Hepatocyte (in vitro differentiated cells): ENCODE results near the gene TDRD5. TPM values are rescaled to one million over a fixed set of nuclear protein-coding genes. Genes with fewer than 3 reads are reported as not detected.

ENCODE experiments used
- DNase-seq: peaks from one replicate; pipeline ENCODE4 v3.0.0-alpha.2; 2016; ENCODE audit warnings: low spot score
- H2AFZ ChIP-seq: fragments of 200-600 bp; sonication (generic); 2 replicates; pipeline ENCODE4 v1.6.0; 2016; ENCODE audit warnings: antibody characterized with exemption, mild to moderate bottlenecking
- H3K27ac ChIP-seq: fragments of 200-600 bp; sonication (generic); 2 replicates; pipeline ENCODE4 v1.5.1; 2016; ENCODE audit warnings: mild to moderate bottlenecking
- H3K27me3 ChIP-seq: fragments of 200-600 bp; sonication (generic); 2 replicates; pipeline ENCODE4 v1.6.1; 2016
- H3K36me3 ChIP-seq: fragments of 200-600 bp; sonication (generic); replicated peaks from 2 replicates; pipeline ENCODE4 v1.5.1; 2016; ENCODE audit warnings: low read depth; ENCODE audit not compliant: insufficient read depth
- H3K4me1 ChIP-seq: fragments of 200-600 bp; sonication (generic); 2 replicates; pipeline ENCODE4 v1.5.1; 2016; ENCODE audit warnings: mild to moderate bottlenecking, moderate library complexity; ENCODE audit not compliant: insufficient read depth
- H3K4me2 ChIP-seq: fragments of 200-600 bp; sonication (generic); 2 replicates; pipeline ENCODE4 v1.6.0; 2016
- H3K4me3 ChIP-seq: fragments of 200-600 bp; sonication (generic); 2 replicates; pipeline ENCODE4 v1.5.1; 2016; ENCODE audit warnings: mild to moderate bottlenecking
- H3K79me2 ChIP-seq: fragments of 200-600 bp; sonication (generic); 2 replicates; pipeline ENCODE4 v1.6.0; 2017; ENCODE audit warnings: mild to moderate bottlenecking
- H3K9me2 ChIP-seq: fragments of 200-600 bp; sonication (generic); replicated peaks from 2 replicates; pipeline ENCODE4 v1.6.0; 2017; ENCODE audit warnings: mild to moderate bottlenecking; ENCODE audit not compliant: insufficient read depth
- H3K9me3 ChIP-seq: fragments of 200-600 bp; sonication (generic); 2 replicates; pipeline ENCODE4 v1.5.1; 2016; ENCODE audit warnings: low read depth, mild to moderate bottlenecking
- H4K20me1 ChIP-seq: fragments of 200-600 bp; sonication (generic); 2 replicates; pipeline ENCODE4 v1.6.0; 2016; ENCODE audit warnings: mild to moderate bottlenecking; ENCODE audit not compliant: insufficient read depth, poor library complexity, severe bottlenecking
- EZH2 ChIP-seq: fragments of 200-600 bp; sonication (generic); IDR thresholded peaks from 2 replicates; pipeline ENCODE4 v1.6.1; 2016; ENCODE audit warnings: antibody characterized with exemption, mild to moderate bottlenecking, borderline replicate concordance
- EZH2phosphoT487 ChIP-seq: fragments of 200-600 bp; sonication (generic); IDR thresholded peaks from one replicate; pipeline ENCODE4 v1.6.1; 2018; ENCODE audit warnings: antibody characterized with exemption, mild to moderate bottlenecking, low read depth, moderate library complexity; ENCODE audit not compliant: unreplicated experiment, severe bottlenecking
- WGBS: methylation state at CpG from one replicate; pipeline ENCODE4 v1.1.6; 2016; ENCODE audit warnings: low lambda C conversion rate; ENCODE audit errors: missing lambda C conversion rate; 5-methylcytosine and 5-hydroxymethylcytosine counted together
- polyA plus RNA-seq: library from polyadenylated mRNA; unstranded; fragments of >200 nt; fragmentation: Nextera tagmentation; extraction: Ambion mirVana; gene quantifications from 2 replicates; pipeline ENCODE4 v1.2.1, GENCODE V29; 2016
- total RNA-seq: library from RNA; depleted of rRNA; stranded (reverse); fragments of >200 nt; gene quantifications from 2 replicates; pipeline ENCODE4 v1.2.3, GENCODE V29; 2014
- TF ChIP-seq, protein P1 (sequence below): fragments of 200-600 bp; sonication (generic); IDR thresholded peaks from 2 replicates; pipeline ENCODE4 v1.5.1; 2016; ENCODE audit warnings: antibody characterized with exemption, mild to moderate bottlenecking; ENCODE audit not compliant: poor library complexity

TDRD5 gene
- total and polyA plus RNA-seq, 2 experiments from 2014 or later = not detected

- Histone ChIP-seq H3K9me2 (no peaks in the 10 kb centered on the region), H3K4me1 (no peaks in the 10 kb centered on the region), H3K9me3 (no peaks in the 10 kb centered on the region), H3K79me2 (no peaks in the 10 kb centered on the region), H4K20me1 (no peaks in the 10 kb centered on the region), H3K27me3 (no peaks in the 10 kb centered on the region), H3K27ac (no peak overlapping the region), H3K36me3 (no peaks in the 10 kb centered on the region), H3K4me2 (no peak overlapping the region), H3K4me3 (no peak overlapping the region), H2AFZ (no peak overlapping the region)
- TF ChIP-seq EZH2phosphoT487 (no peak), EZH2 (no peak)
- TF ChIP-seq, protein P1, sequence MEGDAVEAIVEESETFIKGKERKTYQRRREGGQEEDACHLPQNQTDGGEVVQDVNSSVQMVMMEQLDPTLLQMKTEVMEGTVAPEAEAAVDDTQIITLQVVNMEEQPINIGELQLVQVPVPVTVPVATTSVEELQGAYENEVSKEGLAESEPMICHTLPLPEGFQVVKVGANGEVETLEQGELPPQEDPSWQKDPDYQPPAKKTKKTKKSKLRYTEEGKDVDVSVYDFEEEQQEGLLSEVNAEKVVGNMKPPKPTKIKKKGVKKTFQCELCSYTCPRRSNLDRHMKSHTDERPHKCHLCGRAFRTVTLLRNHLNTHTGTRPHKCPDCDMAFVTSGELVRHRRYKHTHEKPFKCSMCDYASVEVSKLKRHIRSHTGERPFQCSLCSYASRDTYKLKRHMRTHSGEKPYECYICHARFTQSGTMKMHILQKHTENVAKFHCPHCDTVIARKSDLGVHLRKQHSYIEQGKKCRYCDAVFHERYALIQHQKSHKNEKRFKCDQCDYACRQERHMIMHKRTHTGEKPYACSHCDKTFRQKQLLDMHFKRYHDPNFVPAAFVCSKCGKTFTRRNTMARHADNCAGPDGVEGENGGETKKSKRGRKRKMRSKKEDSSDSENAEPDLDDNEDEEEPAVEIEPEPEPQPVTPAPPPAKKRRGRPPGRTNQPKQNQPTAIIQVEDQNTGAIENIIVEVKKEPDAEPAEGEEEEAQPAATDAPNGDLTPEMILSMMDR = no peak
- DNase-seq = no peak
- WGBS = 92% methylated on average over 2 of the region's 2 CpGs
These were observed 39.1 kb downstream of the TDRD5 start for GRCh38 chr1:179630719-179631118.

DNA sequence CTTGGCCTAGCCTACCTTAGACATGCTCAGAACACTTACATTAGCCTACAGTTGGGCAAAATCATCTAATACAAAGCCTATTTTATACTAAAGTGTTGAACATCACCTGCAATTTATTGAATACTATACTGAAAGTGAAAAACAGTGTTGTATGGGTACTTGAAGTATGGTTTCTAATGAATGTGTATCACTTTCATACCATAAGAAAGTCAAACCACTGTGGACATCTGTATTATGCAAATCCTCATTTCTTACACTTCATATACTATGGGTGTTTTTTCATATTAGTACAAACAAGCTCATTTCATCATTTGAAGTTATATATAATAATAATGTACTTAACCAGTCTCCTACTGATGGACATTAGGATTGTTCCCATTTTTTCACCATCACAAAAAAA lies 41.2 kb downstream of the TDRD5 start:
- Histone ChIP-seq H3K27ac (no peak overlapping the region), H2AFZ (no peak overlapping the region)
- TF ChIP-seq EZH2phosphoT487 (no peak), EZH2 (no peak)
- TF ChIP-seq, protein P1 = no peak

DNA sequence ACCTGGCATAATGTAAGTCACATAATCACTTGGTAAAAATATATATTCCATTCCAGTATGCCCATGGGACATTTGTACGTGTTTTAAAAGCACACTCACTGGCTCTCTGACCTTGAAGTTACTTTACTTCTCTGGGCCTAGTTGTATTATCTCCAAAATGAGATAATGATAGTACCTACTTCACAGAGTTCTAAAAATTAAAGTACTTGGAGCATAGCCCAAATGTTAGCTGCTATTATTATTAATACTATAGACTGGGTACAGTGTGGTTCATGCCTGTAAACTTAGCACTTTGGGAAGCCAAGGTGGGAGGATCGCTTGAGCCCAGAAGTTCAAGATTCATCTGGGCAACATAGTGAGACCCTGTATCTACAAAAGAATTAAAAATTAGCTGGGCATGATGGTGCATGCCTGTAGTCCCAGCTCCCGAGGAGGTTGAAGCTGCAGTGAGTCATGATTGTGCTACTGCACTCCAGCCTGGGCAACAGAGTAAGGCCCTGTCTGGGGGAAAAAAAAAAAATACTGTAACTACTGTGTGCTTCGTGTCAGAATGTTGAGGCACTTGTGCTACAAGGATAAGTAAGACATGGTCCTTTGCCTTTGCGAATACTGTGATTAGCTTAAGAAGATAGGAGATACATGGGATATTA lies 45.7 kb downstream of the TDRD5 start:
- Histone ChIP-seq H4K20me1 (no peaks in the 10 kb centered on the region), H3K27me3 (no peaks in the 10 kb centered on the region), H3K4me1 (no peaks in the 10 kb centered on the region), H3K79me2 (no peaks in the 10 kb centered on the region), H3K4me2 (no peak overlapping the region), H2AFZ (no peak overlapping the region), H3K27ac (no peak overlapping the region), H3K9me2 (no peaks in the 10 kb centered on the region), H3K4me3 (no peak overlapping the region), H3K36me3 (no peaks in the 10 kb centered on the region), H3K9me3 (no peaks in the 10 kb centered on the region)
- DNase-seq = no peak
- TF ChIP-seq EZH2 (no peak), EZH2phosphoT487 (no peak)
- WGBS = 72% methylated on average over 5 of the region's 5 CpGs

More for the DNA sequence above, 41.2 kb downstream of the TDRD5 start:
- no peaks in the 10 kb centered on the region for H3K36me3 ChIP-seq
- no peaks in the 10 kb centered on the region for H3K27me3 ChIP-seq
- H3K79me2 ChIP-seq = no peaks in the 10 kb centered on the region
- no peak overlapping the region for H3K4me2 ChIP-seq
- no peak for DNase-seq
- H4K20me1 ChIP-seq = no peaks in the 10 kb centered on the region
- no peaks in the 10 kb centered on the region for H3K9me3 ChIP-seq
- H3K4me1 ChIP-seq = no peaks in the 10 kb centered on the region
- H3K4me3 ChIP-seq = no peak overlapping the region
- H3K9me2 ChIP-seq = no peaks in the 10 kb centered on the region

- Histone ChIP-seq H3K79me2 (no peaks in the 10 kb centered on the region), H3K27me3 (no peaks in the 10 kb centered on the region), H4K20me1 (no peaks in the 10 kb centered on the region), H3K4me1 (no peaks in the 10 kb centered on the region), H3K4me2 (no peak overlapping the region), H2AFZ (no peak overlapping the region), H3K4me3 (no peak overlapping the region), H3K9me2 (no peaks in the 10 kb centered on the region), H3K36me3 (no peaks in the 10 kb centered on the region), H3K9me3 (peaks cover 5% of the 10 kb centered on the region), H3K27ac (no peak overlapping the region)
- TF ChIP-seq, protein P1 = no peak
- no peak for TF ChIP-seq EZH2phosphoT487
- TF ChIP-seq EZH2 = no peak
- DNase-seq = no peak
These were observed 69.4 kb downstream of the TDRD5 start for GRCh38 chr1:179661018-179661417.
